Spleen (tissue), 11 donors: Measurements from ENCODE around the gene TMEM208. TPM values are rescaled to one million over a fixed set of nuclear protein-coding genes. Genes with fewer than 3 reads are reported as not detected.
A peak's percentile ranks its signal among the peaks of the same experiment; 100 is the strongest.

Experiments
- DNase-seq: peaks from one replicate; pipeline ENCODE4 v3.0.0-alpha.2; 2020
- H3K27ac ChIP-seq, 8 donors: fragments of 200-600 bp; sonication (generic) in 7 of 8; 1 replicate in 4 of 8; 2 replicates in 4 of 8; pipeline versions ENCODE4 v1.5.0 to v1.8.0; 2016 to 2021; ENCODE audit warnings: inconsistent platforms in 4 of 8, mild to moderate bottlenecking in 4 of 8, moderate library complexity in 1 of 8
- H3K27me3 ChIP-seq, 7 donors: fragments of 200-600 bp; sonication (generic) in 6 of 7; replicated peaks in 1 of 7; 1 replicate in 4 of 7; 2 replicates in 3 of 7; pipeline versions ENCODE4 v1.5.0 to v1.8.0; 2016 to 2021; ENCODE audit warnings: inconsistent platforms in 3 of 7, mild to moderate bottlenecking in 1 of 7
- H3K36me3 ChIP-seq, 6 donors: fragments of 200-600 bp; sonication (generic) in 5 of 6; 1 replicate in 4 of 6; 2 replicates in 2 of 6; pipeline versions ENCODE4 v1.5.0 to v1.8.0; 2016 to 2021; ENCODE audit warnings: inconsistent platforms in 2 of 6
- H3K4me1 ChIP-seq, 6 donors: fragments of 200-600 bp; sonication (generic) in 5 of 6; 1 replicate in 3 of 6; 2 replicates in 3 of 6; pipeline versions ENCODE4 v1.5.0 to v1.8.0; 2016 to 2021; ENCODE audit warnings: inconsistent platforms in 3 of 6
- H3K4me3 ChIP-seq, 8 donors: fragments of 200-600 bp; sonication (generic) in 7 of 8; 1 replicate in 4 of 8; 2 replicates in 4 of 8; pipeline versions ENCODE4 v1.5.0 to v1.8.0; 2016 to 2021; ENCODE audit warnings: inconsistent platforms in 4 of 8, mild to moderate bottlenecking in 4 of 8, moderate library complexity in 2 of 8
- H3K9me3 ChIP-seq, 8 donors: fragments of 200-600 bp; sonication (generic) in 7 of 8; 1 replicate in 4 of 8; 2 replicates in 4 of 8; pipeline versions ENCODE4 v1.5.0 to v1.8.0; 2016 to 2021; ENCODE audit warnings: inconsistent platforms in 4 of 8
- POLR2A ChIP-seq, 3 donors: fragments of 450-650 bp; IDR thresholded peaks; one replicate each; pipeline ENCODE4 v1.5.1; 2017; ENCODE audit warnings: antibody characterized with exemption in 3 of 3, mild to moderate bottlenecking in 1 of 3
- POLR2AphosphoS5 ChIP-seq, 3 donors: sonication (generic); formaldehyde crosslinking; IDR thresholded peaks; one replicate each; pipeline ENCODE4 v1.5.1; 2017; ENCODE audit warnings: antibody characterized with exemption in 3 of 3
- WGBS, 5 donors: extraction: QIAGEN DNeasy Blood & Tissue Kit in 3 of 5; methylation state at CpG; one replicate each; pipeline versions ENCODE4 v1.1.5 to v1.1.7; 2013 to 2018; 5-methylcytosine and 5-hydroxymethylcytosine counted together
- intact Hi-C: fragments of 100-400 bp; cut with DNase I; formaldehyde crosslinking; loops from one replicate; pipeline ENCODE4 v1.15.0; 2023; ENCODE audit warnings: low total_unique reads
- polyA plus RNA-seq, 3 donors: library from polyadenylated mRNA; stranded (reverse); fragments of 200-250 nt; gene quantifications; one replicate each; pipeline ENCODE4 v1.2.1, GENCODE V29; 2013
- total RNA-seq, 7 donors: library from RNA; depleted of rRNA in 3 of 7; stranded (reverse); fragments of >200 nt in 3 of 7; fragmentation: NEBNext Ultra II Directional in 4 of 7; extraction: Animal tissue kit (Norgen Biotek cat#: 25700) in 4 of 7; gene quantifications; one replicate each; pipeline versions ENCODE4 v1.1.0 to v1.2.1, GENCODE V29; 2016 to 2021
- TF ChIP-seq, protein P1 (sequence below), 11 experiments: fragments of 200-600 bp in 7 of 11; fragments of 450-650 bp in 4 of 11; sonication (generic) in 4 of 11; IDR thresholded peaks in 8 of 11; conservative IDR thresholded peaks in 3 of 11; 1 replicate in 7 of 11; 2 replicates in 4 of 11; pipeline versions ENCODE4 v1.4.0 to v1.8.0; 2016 to 2021; ENCODE audit warnings: antibody characterized with exemption in 11 of 11, inconsistent platforms in 4 of 11, mild to moderate bottlenecking in 1 of 11
- donor health status: healthy with polysubstance abuse.
- donor health status: DM: no; HTN: no; CAD: no; lungs with moderate emphysema.
- donor health status: DM: no; HTN: no; CAD: no.
- donor health status: Bipolar disorder and iron deficiency.
- donor health status: healthy.
- donor health status: DM: no; HTN: no; CAD: no.
- donor health status: DM: yes; HTN: yes; CAD: no.

The TMEM208 gene
- total and polyA plus RNA-seq, 10 donors: 28.1 to 68.7 (median 35.8) TPM

DNA sequence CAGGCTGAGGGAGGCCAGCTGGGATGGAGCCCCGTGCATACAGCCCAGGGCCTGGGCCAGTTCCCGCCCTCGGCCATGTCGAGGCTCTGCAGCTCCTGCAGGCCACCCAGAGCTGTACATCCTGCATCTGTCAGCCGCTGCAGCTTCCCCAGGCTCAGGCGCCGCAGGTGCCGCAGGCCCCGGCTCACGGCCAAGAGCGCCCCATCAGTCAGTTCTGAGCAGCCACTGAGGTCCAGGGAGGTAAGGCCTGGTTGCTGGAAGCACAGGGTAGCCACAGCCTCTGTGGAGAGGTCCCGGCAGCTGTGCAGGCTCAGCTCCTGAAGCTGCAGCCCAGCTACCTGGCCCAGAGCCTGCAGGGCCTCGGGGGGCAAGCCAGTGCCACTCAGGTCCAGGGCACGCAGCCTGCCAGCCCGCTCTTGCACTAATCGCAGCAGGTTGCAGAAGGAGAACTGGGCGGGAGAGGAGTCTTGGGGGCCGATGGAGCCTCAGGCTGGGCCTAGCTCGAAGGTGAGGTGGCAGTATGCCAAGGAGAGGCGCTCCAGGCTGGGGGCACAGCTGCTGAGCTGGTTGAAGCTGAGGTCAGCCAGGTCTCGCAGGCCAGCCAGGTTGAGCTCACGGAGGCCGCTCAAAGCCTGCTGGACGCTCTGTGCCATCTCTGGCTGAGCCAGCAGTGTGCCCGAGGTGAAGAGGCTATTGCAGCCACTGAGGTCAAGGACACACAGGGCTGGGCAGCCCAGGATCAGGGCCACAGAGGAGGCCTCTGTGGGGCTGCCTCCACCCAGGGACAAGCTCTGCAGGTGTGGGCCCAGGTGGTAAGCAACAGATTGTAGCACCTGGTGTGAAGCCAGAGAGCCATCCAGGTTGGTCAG, 16.6 kb upstream of the TMEM208 start:
- peak in 1 of 3 donors; percentile 31 for TF ChIP-seq POLR2AphosphoS5 (IDR thresholded peaks at IDR 0.05)
- TF ChIP-seq, protein P1, sequence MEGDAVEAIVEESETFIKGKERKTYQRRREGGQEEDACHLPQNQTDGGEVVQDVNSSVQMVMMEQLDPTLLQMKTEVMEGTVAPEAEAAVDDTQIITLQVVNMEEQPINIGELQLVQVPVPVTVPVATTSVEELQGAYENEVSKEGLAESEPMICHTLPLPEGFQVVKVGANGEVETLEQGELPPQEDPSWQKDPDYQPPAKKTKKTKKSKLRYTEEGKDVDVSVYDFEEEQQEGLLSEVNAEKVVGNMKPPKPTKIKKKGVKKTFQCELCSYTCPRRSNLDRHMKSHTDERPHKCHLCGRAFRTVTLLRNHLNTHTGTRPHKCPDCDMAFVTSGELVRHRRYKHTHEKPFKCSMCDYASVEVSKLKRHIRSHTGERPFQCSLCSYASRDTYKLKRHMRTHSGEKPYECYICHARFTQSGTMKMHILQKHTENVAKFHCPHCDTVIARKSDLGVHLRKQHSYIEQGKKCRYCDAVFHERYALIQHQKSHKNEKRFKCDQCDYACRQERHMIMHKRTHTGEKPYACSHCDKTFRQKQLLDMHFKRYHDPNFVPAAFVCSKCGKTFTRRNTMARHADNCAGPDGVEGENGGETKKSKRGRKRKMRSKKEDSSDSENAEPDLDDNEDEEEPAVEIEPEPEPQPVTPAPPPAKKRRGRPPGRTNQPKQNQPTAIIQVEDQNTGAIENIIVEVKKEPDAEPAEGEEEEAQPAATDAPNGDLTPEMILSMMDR (IDR thresholded peaks at IDR 0.05 in 8 of 11, conservative IDR thresholded peaks at IDR 0.05 in 3 of 11): no peak
- no peak for TF ChIP-seq POLR2A (IDR thresholded peaks at IDR 0.05)
- intact Hi-C loops: no loop called here
- H3K4me3 ChIP-seq: no peak overlapping the region
- no peaks in the 10 kb centered on the region for H3K9me3 ChIP-seq
- DNase-seq: no peak
- 87 to 93% (median 91%) methylated on average over 9 to 25 of the region's 25 CpGs for WGBS, 5 donors
- H3K4me1 ChIP-seq: peaks cover 0 to 12% (median 2%) of the 10 kb centered on the region in 6 donors
- H3K36me3 ChIP-seq: peaks cover 0 to 34% (median 0%) of the 10 kb centered on the region in 6 donors
- no peak overlapping the region for H3K27ac ChIP-seq
- H3K27me3 ChIP-seq: no peaks in the 10 kb centered on the region

DNA sequence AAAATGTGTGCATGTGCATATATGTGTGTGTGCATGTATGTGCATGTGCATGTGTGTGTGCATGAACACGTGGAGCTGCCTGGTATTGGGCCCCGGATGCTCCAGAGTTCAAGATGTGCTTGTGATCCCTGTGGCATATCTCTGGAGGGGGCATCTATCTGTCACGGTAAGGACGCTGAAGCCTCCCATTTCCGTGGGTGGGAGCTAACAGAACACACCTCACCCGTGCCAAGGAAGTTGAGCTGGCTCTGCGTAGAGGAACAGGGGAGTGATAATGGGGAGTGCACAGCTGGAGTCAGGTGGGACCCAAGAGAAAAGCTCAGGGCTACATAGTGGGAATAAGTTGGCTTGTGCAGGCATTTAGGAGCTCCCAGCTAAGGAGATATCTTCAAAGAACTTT, 15.3 kb upstream of the TMEM208 start:
- peaks cover 0 to 23% (median 0%) of the 10 kb centered on the region in 6 donors for H3K36me3 ChIP-seq
- no peak for DNase-seq
- WGBS, 5 donors: 84 to 93% (median 87%) methylated on average over 7 of the region's 7 CpGs
- no peak for TF ChIP-seq POLR2AphosphoS5 (IDR thresholded peaks at IDR 0.05)
- TF ChIP-seq POLR2A (IDR thresholded peaks at IDR 0.05): no peak
- TF ChIP-seq, protein P1 (IDR thresholded peaks at IDR 0.05 in 8 of 11, conservative IDR thresholded peaks at IDR 0.05 in 3 of 11): no peak
- intact Hi-C loops: no loop called here
- no peak overlapping the region for H3K4me3 ChIP-seq
- H3K27me3 ChIP-seq: no peaks in the 10 kb centered on the region
- H3K27ac ChIP-seq: no peak overlapping the region
- H3K4me1 ChIP-seq: peaks cover 0 to 25% (median 8%) of the 10 kb centered on the region in 6 donors
- H3K9me3 ChIP-seq: no peaks in the 10 kb centered on the region

DNA sequence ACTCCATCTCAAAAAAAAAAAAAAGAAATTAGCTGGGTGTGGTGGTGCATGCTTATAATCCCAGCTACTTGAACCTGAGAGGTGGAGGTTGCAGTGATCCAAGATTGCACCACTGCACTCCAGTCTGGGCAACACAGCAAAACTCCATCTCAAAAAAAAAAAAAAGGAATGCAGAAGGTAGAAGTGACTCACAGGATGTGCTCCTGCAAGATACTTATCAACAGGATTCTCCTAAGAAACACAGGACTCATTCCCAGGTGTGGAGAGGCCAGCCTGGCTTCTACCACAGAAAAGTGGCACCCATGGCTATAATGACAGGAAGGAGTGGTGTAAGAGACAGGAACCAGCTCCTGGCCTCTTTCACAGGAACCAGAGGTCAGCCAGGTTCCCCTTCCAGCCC, 14.2 kb upstream of the TMEM208 start:
- intact Hi-C loops: no loop called here
- DNase-seq: no peak
- no peaks in the 10 kb centered on the region for H3K27me3 ChIP-seq
- no peaks in the 10 kb centered on the region for H3K9me3 ChIP-seq
- H3K4me3 ChIP-seq: no peak overlapping the region
- peaks cover 7 to 36% (median 18%) of the 10 kb centered on the region in 6 donors for H3K4me1 ChIP-seq
- H3K27ac ChIP-seq: no peak overlapping the region
- peaks cover 0 to 12% (median 0%) of the 10 kb centered on the region in 6 donors for H3K36me3 ChIP-seq
- TF ChIP-seq, protein P1 (IDR thresholded peaks at IDR 0.05 in 8 of 11, conservative IDR thresholded peaks at IDR 0.05 in 3 of 11): no peak
- no peak for TF ChIP-seq POLR2AphosphoS5 (IDR thresholded peaks at IDR 0.05)
- TF ChIP-seq POLR2A (IDR thresholded peaks at IDR 0.05): no peak
